K562 (cell line): ENCODE results near the gene PRKAG2. TPM values are rescaled to one million over a fixed set of nuclear protein-coding genes. Genes with fewer than 3 reads are reported as not detected.

ENCODE experiments used
- ELF2 ChIP-seq: fragments of 250-450 bp; sonication (Bioruptor Pico); IDR thresholded peaks from 2 replicates; pipeline ENCODE4 v1.5.0; 2021; ENCODE audit warnings: mild to moderate bottlenecking
- RBM25 ChIP-seq: fragments of 200-400 bp; formaldehyde crosslinking; IDR thresholded peaks from 2 replicates; pipeline ENCODE4 v1.6.1; 2018; ENCODE audit warnings: low read length, low read depth, moderate library complexity; ENCODE audit not compliant: severe bottlenecking
- SIN3A ChIP-seq, 2 experiments: fragments of 150-350 bp in 1 of 2; IDR thresholded peaks; 2 replicates each; pipeline ENCODE4 v1.6.1; 2011 to 2016; ENCODE audit warnings: borderline replicate concordance in 2 of 2, low read depth in 2 of 2, low read length in 2 of 2, mild to moderate bottlenecking in 2 of 2, moderate library complexity in 2 of 2; ENCODE audit not compliant: control insufficient read depth in 1 of 2
- SRSF9 ChIP-seq: fragments of 200-400 bp; formaldehyde crosslinking; IDR thresholded peaks from 2 replicates; pipeline ENCODE4 v1.6.1; 2017; ENCODE audit warnings: low read depth, low read length, borderline replicate concordance
- XRCC4 ChIP-seq: IDR thresholded peaks from one replicate; pipeline ENCODE4 v1.6.1; 2011; ENCODE audit not compliant: insufficient read depth, insufficient read length; ENCODE audit errors: extremely low read depth
- ZNF146 ChIP-seq: IDR thresholded peaks from one replicate; pipeline ENCODE4 v1.6.1; 2018; ENCODE audit warnings: missing compliant biosample characterization; ENCODE audit not compliant: unreplicated experiment
- ZNF174 ChIP-seq: fragments of 250-450 bp; sonication (Bioruptor Pico); IDR thresholded peaks from 2 replicates; pipeline ENCODE4 v1.4.0; 2020; ENCODE audit warnings: mild to moderate bottlenecking
- ZNF324 ChIP-seq: fragments of 250-450 bp; sonication (Bioruptor Pico); IDR thresholded peaks from 2 replicates; pipeline ENCODE4 v1.4.0; 2020; ENCODE audit warnings: mild to moderate bottlenecking
- ZNF347 ChIP-seq: fragments of 450-650 bp; formaldehyde crosslinking; IDR thresholded peaks from 2 replicates; pipeline ENCODE4 v1.4.0; 2020; ENCODE audit warnings: low read depth, mild to moderate bottlenecking, moderate library complexity
- ZNF512 ChIP-seq: IDR thresholded peaks from 2 replicates; pipeline ENCODE4 v1.6.1; 2016; ENCODE audit warnings: missing genetic modification characterization, missing compliant biosample characterization
- polyA plus RNA-seq, 8 experiments: library from polyadenylated mRNA; depleted of rRNA in 4 of 8; stranded (reverse) in 5 of 8; unstranded in 3 of 8; fragments of >200 nt; fragmentation: Nextera tagmentation in 2 of 8; fragmentation: Illumina TruSeq in 1 of 8; extraction: Ambion mirVana in 2 of 8; extraction: Trizol in 1 of 8; gene quantifications; 2 replicates each; pipeline versions ENCODE4 v1.2.1 to v1.2.3, GENCODE V29; 2011 to 2014; ENCODE audit warnings: inconsistent platforms in 1 of 8, missing spikeins in 1 of 8
- total RNA-seq, 7 experiments: library from RNA; depleted of rRNA in 6 of 7; stranded (reverse); fragments of >200 nt in 6 of 7; fragmentation: Illumina TruSeq in 2 of 7; extraction: Trizol in 2 of 7; gene quantifications; 2 replicates each; pipeline versions ENCODE4 v1.2.1 to v1.2.3, GENCODE V29; 2011 to 2021; ENCODE audit warnings: low replicate concordance in 1 of 7
- TF ChIP-seq, protein P1 (sequence below): fragments of 200-800 bp; sonication (Bioruptor generic); IDR thresholded peaks from 2 replicates; pipeline ENCODE4 v1.6.1; 2016; ENCODE audit warnings: missing genetic modification characterization, missing compliant biosample characterization
- TF ChIP-seq, protein P2 (sequence below): sonication (generic); formaldehyde crosslinking; IDR thresholded peaks from 2 replicates; pipeline ENCODE4 v1.9.0; 2022; ENCODE audit warnings: mild to moderate bottlenecking, missing genetic modification reagents
- TF ChIP-seq, protein P3 (sequence below): sonication (generic); formaldehyde crosslinking; IDR thresholded peaks from 2 replicates; pipeline ENCODE4 v1.8.1; 2022; ENCODE audit warnings: missing genetic modification reagents

PRKAG2 gene
- total and polyA plus RNA-seq, 9 of the 15 experiments (the other 6 are each of a cell fraction or from before 2014, with no cell fraction given), result 0.99 to 5.6 (median 3.3) TPM

DNA sequence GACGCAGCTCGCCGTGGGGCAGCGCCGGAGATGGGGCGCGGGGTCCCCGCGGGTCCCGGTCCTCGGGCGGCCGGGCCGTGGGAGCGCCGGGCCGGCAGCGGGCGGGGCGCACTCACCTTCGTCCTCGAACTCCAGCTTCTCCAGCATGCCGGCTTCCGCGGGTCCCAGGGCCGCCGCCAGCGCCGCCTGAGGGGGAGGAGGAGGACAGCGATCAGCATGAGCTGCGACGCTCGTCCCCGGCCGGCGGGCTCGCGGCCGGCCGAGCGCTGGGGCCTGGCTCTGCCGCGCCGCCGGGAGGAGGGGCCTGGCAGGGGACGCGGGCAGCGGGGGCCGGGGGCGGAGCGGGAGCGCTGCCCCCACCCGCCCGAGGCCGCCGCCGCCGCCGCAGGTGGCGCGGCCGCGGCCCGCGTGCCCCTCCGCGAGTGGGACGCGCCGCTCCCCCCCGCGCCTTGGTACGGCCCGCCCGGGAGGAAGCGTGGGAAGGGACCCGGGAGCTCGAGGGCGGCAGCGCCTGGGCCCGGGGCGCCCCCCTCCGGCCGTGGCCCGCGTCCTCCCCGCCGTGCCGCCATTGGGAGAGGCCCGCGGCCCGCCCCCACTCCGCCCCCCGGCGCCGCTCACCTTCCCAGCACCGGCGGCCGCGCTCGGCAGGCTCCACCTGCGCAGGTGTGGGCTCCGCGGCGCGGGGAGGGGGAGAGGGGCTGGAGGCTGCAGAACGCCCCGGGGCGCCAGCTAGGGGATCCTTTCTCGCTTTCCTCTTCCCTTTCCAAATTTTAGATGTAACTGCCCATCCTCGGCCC is 244.8 kb downstream of the PRKAG2 start (continued):
- TF ChIP-seq, protein P1, sequence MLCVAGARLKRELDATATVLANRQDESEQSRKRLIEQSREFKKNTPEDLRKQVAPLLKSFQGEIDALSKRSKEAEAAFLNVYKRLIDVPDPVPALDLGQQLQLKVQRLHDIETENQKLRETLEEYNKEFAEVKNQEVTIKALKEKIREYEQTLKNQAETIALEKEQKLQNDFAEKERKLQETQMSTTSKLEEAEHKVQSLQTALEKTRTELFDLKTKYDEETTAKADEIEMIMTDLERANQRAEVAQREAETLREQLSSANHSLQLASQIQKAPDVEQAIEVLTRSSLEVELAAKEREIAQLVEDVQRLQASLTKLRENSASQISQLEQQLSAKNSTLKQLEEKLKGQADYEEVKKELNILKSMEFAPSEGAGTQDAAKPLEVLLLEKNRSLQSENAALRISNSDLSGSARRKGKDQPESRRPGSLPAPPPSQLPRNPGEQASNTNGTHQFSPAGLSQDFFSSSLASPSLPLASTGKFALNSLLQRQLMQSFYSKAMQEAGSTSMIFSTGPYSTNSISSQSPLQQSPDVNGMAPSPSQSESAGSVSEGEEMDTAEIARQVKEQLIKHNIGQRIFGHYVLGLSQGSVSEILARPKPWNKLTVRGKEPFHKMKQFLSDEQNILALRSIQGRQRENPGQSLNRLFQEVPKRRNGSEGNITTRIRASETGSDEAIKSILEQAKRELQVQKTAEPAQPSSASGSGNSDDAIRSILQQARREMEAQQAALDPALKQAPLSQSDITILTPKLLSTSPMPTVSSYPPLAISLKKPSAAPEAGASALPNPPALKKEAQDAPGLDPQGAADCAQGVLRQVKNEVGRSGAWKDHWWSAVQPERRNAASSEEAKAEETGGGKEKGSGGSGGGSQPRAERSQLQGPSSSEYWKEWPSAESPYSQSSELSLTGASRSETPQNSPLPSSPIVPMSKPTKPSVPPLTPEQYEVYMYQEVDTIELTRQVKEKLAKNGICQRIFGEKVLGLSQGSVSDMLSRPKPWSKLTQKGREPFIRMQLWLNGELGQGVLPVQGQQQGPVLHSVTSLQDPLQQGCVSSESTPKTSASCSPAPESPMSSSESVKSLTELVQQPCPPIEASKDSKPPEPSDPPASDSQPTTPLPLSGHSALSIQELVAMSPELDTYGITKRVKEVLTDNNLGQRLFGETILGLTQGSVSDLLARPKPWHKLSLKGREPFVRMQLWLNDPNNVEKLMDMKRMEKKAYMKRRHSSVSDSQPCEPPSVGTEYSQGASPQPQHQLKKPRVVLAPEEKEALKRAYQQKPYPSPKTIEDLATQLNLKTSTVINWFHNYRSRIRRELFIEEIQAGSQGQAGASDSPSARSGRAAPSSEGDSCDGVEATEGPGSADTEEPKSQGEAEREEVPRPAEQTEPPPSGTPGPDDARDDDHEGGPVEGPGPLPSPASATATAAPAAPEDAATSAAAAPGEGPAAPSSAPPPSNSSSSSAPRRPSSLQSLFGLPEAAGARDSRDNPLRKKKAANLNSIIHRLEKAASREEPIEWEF (CRISPR knock-in tag), result no peak
- TF ChIP-seq, protein P2, sequence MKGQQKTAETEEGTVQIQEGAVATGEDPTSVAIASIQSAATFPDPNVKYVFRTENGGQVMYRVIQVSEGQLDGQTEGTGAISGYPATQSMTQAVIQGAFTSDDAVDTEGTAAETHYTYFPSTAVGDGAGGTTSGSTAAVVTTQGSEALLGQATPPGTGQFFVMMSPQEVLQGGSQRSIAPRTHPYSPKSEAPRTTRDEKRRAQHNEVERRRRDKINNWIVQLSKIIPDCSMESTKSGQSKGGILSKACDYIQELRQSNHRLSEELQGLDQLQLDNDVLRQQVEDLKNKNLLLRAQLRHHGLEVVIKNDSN (CRISPR knock-in tag), result no peak
- no peak for TF ChIP-seq XRCC4
- TF ChIP-seq SIN3A (IDR thresholded peaks at IDR 0.05; ENCODE audit: borderline replicate concordance in 2 of 2, control insufficient read depth in 1 of 2, low read depth in 2 of 2, low read length in 2 of 2), result 0 out of 4 replicates have a peak, but pooled peaks of 1 of the 2 experiments have one; percentile 18
- no peak for TF ChIP-seq ELF2 (CRISPR knock-in tag)
- no peak for TF ChIP-seq ZNF512 (tag)
- TF ChIP-seq RBM25, result no peak
- TF ChIP-seq SRSF9, result no peak
- no peak for TF ChIP-seq ZNF347 (CRISPR knock-in tag)
- no peak for TF ChIP-seq ZNF146 (CRISPR knock-in tag)
- TF ChIP-seq ZNF324, result no peak
- TF ChIP-seq ZNF174, result no peak
- TF ChIP-seq, protein P3, sequence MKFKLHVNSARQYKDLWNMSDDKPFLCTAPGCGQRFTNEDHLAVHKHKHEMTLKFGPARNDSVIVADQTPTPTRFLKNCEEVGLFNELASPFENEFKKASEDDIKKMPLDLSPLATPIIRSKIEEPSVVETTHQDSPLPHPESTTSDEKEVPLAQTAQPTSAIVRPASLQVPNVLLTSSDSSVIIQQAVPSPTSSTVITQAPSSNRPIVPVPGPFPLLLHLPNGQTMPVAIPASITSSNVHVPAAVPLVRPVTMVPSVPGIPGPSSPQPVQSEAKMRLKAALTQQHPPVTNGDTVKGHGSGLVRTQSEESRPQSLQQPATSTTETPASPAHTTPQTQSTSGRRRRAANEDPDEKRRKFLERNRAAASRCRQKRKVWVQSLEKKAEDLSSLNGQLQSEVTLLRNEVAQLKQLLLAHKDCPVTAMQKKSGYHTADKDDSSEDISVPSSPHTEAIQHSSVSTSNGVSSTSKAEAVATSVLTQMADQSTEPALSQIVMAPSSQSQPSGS, result no peak
